ENCODE measurements around the gene PTGFRN.
"Not testable (repeated sequence)": the region's sequence is repeated elsewhere in the genome, so short reads cannot be mapped to it uniquely, and the experiment has no call there.

GRCh38 chr1:116875946-116876345 is 33.8 kb upstream of the PTGFRN start:
- not testable (repeated sequence) for TF ChIP-seq CTCF (IDR thresholded peaks at IDR 0.05); ZFX (IDR thresholded peaks at IDR 0.05; ENCODE audit: borderline replicate concordance)

Data from 22Rv1 (cell line).